K562 (cell line): ENCODE data around the gene CSMD2. TPM values are rescaled to one million over a fixed set of nuclear protein-coding genes. Genes with fewer than 3 reads are reported as not detected.

Experiments
- ATAC-seq: fragments of 200-7000 bp; cut with Tn5 transposase; 3 replicates; pipeline ENCODE4 v1.9.1; 2020; ENCODE audit warnings: moderate library complexity
- BruUV-seq: library from RNA; stranded (reverse); fragments of 400-500 nt; replicated peaks from 2 replicates; lab custom pipeline; 2021; lab: Mats Ljungman, UMichigan
- CTCF ChIA-PET: fragments of 300-600 bp; formaldehyde crosslinking; extraction: SDS; loops from one replicate; lab custom pipeline; 2021; ENCODE audit warnings: low intra/inter-chr PET ratio; lab: Yijun Ruan, JAX
- POLR2A ChIA-PET: fragments of 300-600, 350-650 bp; sonication (Branson Sonifier 250); formaldehyde crosslinking; extraction: SDS; loops from one replicate; lab custom pipeline; 2021; ENCODE audit warnings: antibody characterized with exemption, inconsistent platforms; lab: Yijun Ruan, JAX
- DNase-seq, 4 experiments: peaks; one replicate each; pipeline versions ENCODE4 v3.0.0 to v3.0.0-alpha.2; 2011 to 2018; ENCODE audit warnings: low spot score in 3 of 4, mixed read lengths in 3 of 4; ENCODE audit errors: extremely low read depth in 1 of 4
- FAIRE-seq: peaks from 2 replicates; lab custom pipeline; 2011; peaks lifted over from hg19 to GRCh38; lab: Jason Lieb, UNC
- H2AFZ ChIP-seq: 2 replicates; pipeline ENCODE4 v1.6.0; 2011; ENCODE audit warnings: low read depth, low read length, control low read depth, inconsistent platforms
- H3K27ac ChIP-seq: fragments of 200-600 bp; 3 replicates; pipeline ENCODE4 v1.8.0; 2011; ENCODE audit warnings: low read depth, mild to moderate bottlenecking, control low read depth, inconsistent platforms, low read length, moderate library complexity, mixed read lengths; ENCODE audit errors: extremely low read depth
- H3K27me3 ChIP-seq, 2 experiments: fragments of 300-600 bp in 1 of 2; 2 replicates in 1 of 2; 3 replicates in 1 of 2; pipeline versions ENCODE4 v1.6.0 to v1.8.0; 2011; ENCODE audit warnings: inconsistent platforms in 2 of 2, low read length in 2 of 2, mild to moderate bottlenecking in 1 of 2, mixed read lengths in 1 of 2, moderate library complexity in 1 of 2; ENCODE audit not compliant: control insufficient read depth in 2 of 2, insufficient read depth in 2 of 2
- H3K36me3 ChIP-seq: fragments of 300-600 bp; 3 replicates; pipeline ENCODE4 v1.8.0; 2011; ENCODE audit warnings: mild to moderate bottlenecking, low read length, inconsistent platforms; ENCODE audit not compliant: control insufficient read depth, insufficient read depth
- H3K4me1 ChIP-seq, 2 experiments: fragments of 200-600 bp in 1 of 2; replicated peaks in 1 of 2; 2 replicates in 1 of 2; 3 replicates in 1 of 2; pipeline versions ENCODE4 v1.5.1 to v1.8.0; 2011; ENCODE audit warnings: inconsistent platforms in 2 of 2, low read length in 2 of 2, mild to moderate bottlenecking in 1 of 2, mixed read lengths in 1 of 2, moderate library complexity in 1 of 2; ENCODE audit not compliant: control insufficient read depth in 2 of 2, insufficient read depth in 2 of 2
- H3K4me2 ChIP-seq: 2 replicates; pipeline ENCODE4 v1.6.1; 2011; ENCODE audit warnings: low read length, control low read depth, inconsistent platforms, mixed read lengths; ENCODE audit not compliant: insufficient read depth
- H3K4me3 ChIP-seq: fragments of 200-600 bp; sonication (generic), shearing (Covaris generic); 2 replicates; pipeline ENCODE4 v1.5.1; 2016; ENCODE audit warnings: control low read depth, inconsistent platforms
- H3K79me2 ChIP-seq: fragments of 200-600 bp; 3 replicates; pipeline ENCODE4 v1.8.0; 2011; ENCODE audit warnings: low read length, inconsistent platforms; ENCODE audit not compliant: control insufficient read depth, insufficient read depth
- H3K9ac ChIP-seq, 2 experiments: 2 replicates each; pipeline versions ENCODE4 v1.6.0 to v1.6.1; 2011; ENCODE audit warnings: low read depth in 2 of 2, low read length in 2 of 2, control low read depth in 1 of 2, inconsistent platforms in 1 of 2, mild to moderate bottlenecking in 1 of 2, mixed read lengths in 1 of 2; ENCODE audit not compliant: insufficient read depth in 1 of 2
- H3K9me1 ChIP-seq: one replicate; pipeline ENCODE4 v1.6.0; 2011; ENCODE audit warnings: inconsistent platforms, mild to moderate bottlenecking, low read length, moderate library complexity; ENCODE audit not compliant: control insufficient read depth, insufficient read depth
- H3K9me3 ChIP-seq: replicated peaks from 2 replicates; pipeline ENCODE4 v1.5.1; 2011; ENCODE audit warnings: low read depth, low read length, inconsistent platforms; ENCODE audit not compliant: control insufficient read depth, insufficient read depth
- H4K20me1 ChIP-seq: replicated peaks from 2 replicates; pipeline ENCODE4 v1.6.1; 2011; ENCODE audit warnings: low read length, inconsistent platforms, mixed read lengths; ENCODE audit not compliant: control insufficient read depth, insufficient read depth
- BRF2 ChIP-seq: IDR thresholded peaks from 3 replicates; pipeline ENCODE4 v1.6.1; 2011; ENCODE audit warnings: borderline replicate concordance, mild to moderate bottlenecking; ENCODE audit not compliant: insufficient read length, insufficient read depth
- CHD2 ChIP-seq: IDR thresholded peaks from 2 replicates; pipeline ENCODE4 v1.6.1; 2011; ENCODE audit warnings: low read depth, low read length
- DACH1 ChIP-seq: fragments of 450-650 bp; IDR thresholded peaks from 2 replicates; pipeline ENCODE4 v1.6.1; 2018; ENCODE audit not compliant: partially characterized antibody
- E4F1 ChIP-seq: fragments of 250-450 bp; sonication (Bioruptor Pico); IDR thresholded peaks from 2 replicates; pipeline ENCODE4 v1.5.0; 2021; ENCODE audit warnings: mild to moderate bottlenecking, borderline replicate concordance
- HDAC3 ChIP-seq: fragments of 450-650 bp; IDR thresholded peaks from 2 replicates; pipeline ENCODE4 v1.6.1; 2018; ENCODE audit warnings: borderline replicate concordance, mild to moderate bottlenecking, moderate library complexity; ENCODE audit not compliant: partially characterized antibody
- HDAC6 ChIP-seq: IDR thresholded peaks from 2 replicates; pipeline ENCODE4 v1.6.1; 2012; ENCODE audit warnings: low read depth, mild to moderate bottlenecking, control low read depth, inconsistent platforms, low read length, moderate library complexity
- HMGXB4 ChIP-seq: sonication (generic); formaldehyde crosslinking; IDR thresholded peaks from 2 replicates; pipeline ENCODE4 v1.8.1; 2023; ENCODE audit warnings: mild to moderate bottlenecking, missing genetic modification reagents
- MAFF ChIP-seq: IDR thresholded peaks from 2 replicates; pipeline ENCODE4 v1.6.1; 2012; ENCODE audit warnings: low read length, improper control_type of control experiment
- POLR2G ChIP-seq: fragments of 200-400 bp; formaldehyde crosslinking; IDR thresholded peaks from 2 replicates; pipeline ENCODE4 v1.6.1; 2017; ENCODE audit warnings: low read depth, mild to moderate bottlenecking, antibody characterized with exemption, low read length, moderate library complexity
- TBL1XR1 ChIP-seq, 2 experiments: IDR thresholded peaks; 2 replicates each; pipeline ENCODE4 v1.6.1; 2012; ENCODE audit warnings: improper control_type of control experiment in 2 of 2, low read length in 2 of 2, mild to moderate bottlenecking in 1 of 2
- ZNF274 ChIP-seq: IDR thresholded peaks from 2 replicates; pipeline ENCODE4 v1.6.1; 2011; ENCODE audit warnings: low read depth, mild to moderate bottlenecking, low read length, moderate library complexity, borderline replicate concordance
- ZNF395 ChIP-seq: fragments of 200-800 bp; sonication (Bioruptor generic); IDR thresholded peaks from 2 replicates; pipeline ENCODE4 v1.6.1; 2017; ENCODE audit warnings: missing genetic modification characterization, missing compliant biosample characterization
- ZNF717 ChIP-seq: fragments of 250-450 bp; sonication (Bioruptor Pico); IDR thresholded peaks from 2 replicates; pipeline ENCODE4 v1.5.0; 2021
- WGBS: fragments of 100-300 bp; shearing (Covaris generic); methylation state at CpG from one replicate; pipeline ENCODE4 v1.1.6; 2016; ENCODE audit warnings: low coverage, mixed read lengths; ENCODE audit not compliant: insufficient coverage; ENCODE audit errors: missing lambda C conversion rate; 5-methylcytosine and 5-hydroxymethylcytosine counted together
- in situ Hi-C: fragments of 300-500 bp; cut with MboI; formaldehyde crosslinking; loops from 4 replicates; pipeline ENCODE4 v1.15.0; 2018; ENCODE audit warnings: inconsistent platforms, mixed read lengths
- intact Hi-C: fragments of 100-400 bp; cut with micrococcal nuclease; formaldehyde crosslinking; loops from 2 replicates; pipeline ENCODE4 v1.14.2; 2022
- polyA plus RNA-seq, 8 experiments: library from polyadenylated mRNA; depleted of rRNA in 4 of 8; stranded (reverse) in 5 of 8; unstranded in 3 of 8; fragments of >200 nt; fragmentation: Nextera tagmentation in 2 of 8; fragmentation: Illumina TruSeq in 1 of 8; extraction: Ambion mirVana in 2 of 8; extraction: Trizol in 1 of 8; gene quantifications; 2 replicates each; pipeline versions ENCODE4 v1.2.1 to v1.2.3, GENCODE V29; 2011 to 2014; ENCODE audit warnings: inconsistent platforms in 1 of 8, missing spikeins in 1 of 8
- total RNA-seq, 7 experiments: library from RNA; depleted of rRNA in 6 of 7; stranded (reverse); fragments of >200 nt in 6 of 7; fragmentation: Illumina TruSeq in 2 of 7; extraction: Trizol in 2 of 7; gene quantifications; 2 replicates each; pipeline versions ENCODE4 v1.2.1 to v1.2.3, GENCODE V29; 2011 to 2021; ENCODE audit warnings: low replicate concordance in 1 of 7
- TF ChIP-seq, protein P1 (sequence below): fragments of 250-450 bp; sonication (Bioruptor Pico); IDR thresholded peaks from 2 replicates; pipeline ENCODE4 v1.8.0; 2021; ENCODE audit warnings: mild to moderate bottlenecking, moderate library complexity

CSMD2 gene
- total and polyA plus RNA-seq, 9 of the 15 experiments (the other 6 are each of a cell fraction or from before 2014, with no cell fraction given) = not detected

DNA sequence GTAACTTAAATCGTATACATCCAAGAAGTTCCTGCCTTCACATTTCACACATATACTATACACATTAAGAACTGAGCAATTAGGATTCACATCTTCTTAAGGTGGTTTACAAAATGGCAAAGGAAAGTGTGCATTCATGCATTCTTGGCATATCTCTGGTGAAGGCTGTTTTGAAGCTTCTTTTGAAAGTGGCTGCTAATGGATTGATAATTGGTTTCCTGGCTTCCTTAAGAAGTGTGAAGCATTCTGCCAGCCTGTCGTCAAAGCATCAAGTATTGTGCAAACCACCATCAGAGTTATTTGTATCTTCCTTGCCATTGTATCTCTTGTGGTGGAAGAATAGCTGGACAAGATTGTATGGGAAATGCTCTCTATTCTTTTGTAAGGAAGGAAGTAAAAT is 396.2 kb downstream of the CSMD2 start:
- Histone ChIP-seq H3K9me1 (no peaks in the 10 kb centered on the region), H3K4me1 (no peaks in the 10 kb centered on the region), H4K20me1 (no peaks in the 10 kb centered on the region; the same call in 1 of the 2 replicates), H3K9me3 (no peaks in the 10 kb centered on the region), H3K27me3 (peaks cover 0 to 5% of the 10 kb centered on the region in 2 experiments; a peak in 1 of 5 replicates), H3K9ac (no peak overlapping the region), H3K27ac (no peak overlapping the region), H3K36me3 (no peaks in the 10 kb centered on the region), H2AFZ (no peak overlapping the region), H3K4me2 (no peak overlapping the region), H3K79me2 (no peaks in the 10 kb centered on the region), H3K4me3 (no peak overlapping the region)
- ChIA-PET CTCF (no interaction called here), POLR2A (interaction anchor here (0.6 to 0.7 kb wide), 2 partner anchors 36 to 228 kb away, joined by 3 to 4 read pairs; no protein-coding TSS in a partner anchor)
- intact Hi-C loops (no loop called here), in situ Hi-C loops (no loop called here)
- ATAC-seq = no peak
- no peak for DNase-seq
- BruUV-seq = no TSS peak
- 0% methylated on average over 2 of the region's 2 CpGs for WGBS
- no peak for FAIRE-seq
- no peak for TF ChIP-seq TBL1XR1 (IDR thresholded peaks at IDR 0.05; ENCODE audit: low read length in 2 of 2)
- no peak for TF ChIP-seq DACH1
- TF ChIP-seq, protein P1, sequence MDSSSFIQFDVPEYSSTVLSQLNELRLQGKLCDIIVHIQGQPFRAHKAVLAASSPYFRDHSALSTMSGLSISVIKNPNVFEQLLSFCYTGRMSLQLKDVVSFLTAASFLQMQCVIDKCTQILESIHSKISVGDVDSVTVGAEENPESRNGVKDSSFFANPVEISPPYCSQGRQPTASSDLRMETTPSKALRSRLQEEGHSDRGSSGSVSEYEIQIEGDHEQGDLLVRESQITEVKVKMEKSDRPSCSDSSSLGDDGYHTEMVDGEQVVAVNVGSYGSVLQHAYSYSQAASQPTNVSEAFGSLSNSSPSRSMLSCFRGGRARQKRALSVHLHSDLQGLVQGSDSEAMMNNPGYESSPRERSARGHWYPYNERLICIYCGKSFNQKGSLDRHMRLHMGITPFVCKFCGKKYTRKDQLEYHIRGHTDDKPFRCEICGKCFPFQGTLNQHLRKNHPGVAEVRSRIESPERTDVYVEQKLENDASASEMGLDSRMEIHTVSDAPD (CRISPR knock-in tag) = no peak
- TF ChIP-seq E4F1 = no peak
- TF ChIP-seq MAFF = no peak
- TF ChIP-seq POLR2G = no peak
- TF ChIP-seq CHD2 = no peak
- TF ChIP-seq HMGXB4 (CRISPR knock-in tag) = no peak
- no peak for TF ChIP-seq ZNF274
- no peak for TF ChIP-seq HDAC6
- TF ChIP-seq HDAC3 = no peak
- TF ChIP-seq ZNF395 (CRISPR knock-in tag) = no peak
- TF ChIP-seq ZNF717 (CRISPR knock-in tag) = no peak
- TF ChIP-seq BRF2 = no peak
